ENCODE measurements around the gene PRKAA2. TPM values are rescaled to one million over a fixed set of nuclear protein-coding genes. Genes with fewer than 3 reads are reported as not detected.

The PRKAA2 gene
- total RNA-seq, 6 experiments from 2014 or later, result 0.37 to 3.2 (median 1.2) TPM

GRCh38 chr1:56631901-56632300 is 13.2 kb upstream of the PRKAA2 start:
- Histone ChIP-seq H3K27me3 (no peaks in the 10 kb centered on the region), H3K4me3 (no peak overlapping the region), H3K27ac (no peak overlapping the region), H3K36me3 (no peaks in the 10 kb centered on the region), H3K4me1 (no peaks in the 10 kb centered on the region), H3K9me3 (no peaks in the 10 kb centered on the region)
- intact Hi-C loops (cut with DNase I), result no loop called here
- DNase-seq, result no peak
- TF ChIP-seq POLR2A (IDR thresholded peaks at IDR 0.05) (no peak), CTCF (IDR thresholded peaks at IDR 0.05) (no peak)
- WGBS (ENCODE audit: insufficient coverage, low coverage, low lambda C conversion rate, missing lambda C conversion rate), result 80% methylated on average over 2 of the region's 2 CpGs
- no peak for ATAC-seq

GRCh38 chr1:56634981-56635380 is 10.1 kb upstream of the PRKAA2 start:
- intact Hi-C loops (cut with DNase I), result no loop called here
- Histone ChIP-seq H3K4me1 (peaks cover 0 to 5% (median 0%) of the 10 kb centered on the region in 4 donors), H3K27ac (no peak overlapping the region), H3K27me3 (no peaks in the 10 kb centered on the region), H3K4me3 (no peak overlapping the region), H3K36me3 (no peaks in the 10 kb centered on the region), H3K9me3 (no peaks in the 10 kb centered on the region)
- DNase-seq (no peak), ATAC-seq (no peak)
- TF ChIP-seq POLR2A (IDR thresholded peaks at IDR 0.05) (no peak), CTCF (IDR thresholded peaks at IDR 0.05) (no peak)
- 96% methylated on average over 3 of the region's 3 CpGs for WGBS (ENCODE audit: insufficient coverage, low coverage, low lambda C conversion rate, missing lambda C conversion rate)

GRCh38 chr1:56638248-56638647 is 6.9 kb upstream of the PRKAA2 start:
- Histone ChIP-seq H3K36me3 (no peaks in the 10 kb centered on the region), H3K9me3 (no peaks in the 10 kb centered on the region), H3K27ac (no peak overlapping the region), H3K4me1 (peaks cover 0 to 5% (median 0%) of the 10 kb centered on the region in 4 donors), H3K4me3 (no peak overlapping the region), H3K27me3 (no peaks in the 10 kb centered on the region)
- WGBS (ENCODE audit: insufficient coverage, low coverage, low lambda C conversion rate, missing lambda C conversion rate), result 43% methylated on average over 1 of the region's 1 CpG
- intact Hi-C loops (cut with DNase I), result no loop called here
- TF ChIP-seq POLR2A (IDR thresholded peaks at IDR 0.05) (no peak), CTCF (IDR thresholded peaks at IDR 0.05) (no peak)
- DNase-seq (no peak), ATAC-seq (no peak)

- TF ChIP-seq CTCF (IDR thresholded peaks at IDR 0.05), result no peak
- no peak for TF ChIP-seq POLR2A (IDR thresholded peaks at IDR 0.05)
- no peak overlapping the region for H3K4me3 ChIP-seq
- H3K36me3 ChIP-seq, result no peaks in the 10 kb centered on the region
- H3K4me1 ChIP-seq, result peaks cover 0 to 9% (median 0%) of the 10 kb centered on the region in 4 donors
- no peak overlapping the region for H3K27ac ChIP-seq
- ATAC-seq, result peak in 2 of 4 donors; percentile 22 to 55
- WGBS (ENCODE audit: insufficient coverage, low coverage, low lambda C conversion rate, missing lambda C conversion rate), result 9% methylated on average over 2 of the region's 2 CpGs
- intact Hi-C loops (cut with DNase I), result no loop called here
- no peak for DNase-seq
- no peaks in the 10 kb centered on the region for H3K9me3 ChIP-seq
- no peaks in the 10 kb centered on the region for H3K27me3 ChIP-seq
Observed at GRCh38 chr1:56639211-56639610, 5.9 kb upstream of the PRKAA2 start.

- no peak overlapping the region for H3K27ac ChIP-seq
Observed at GRCh38 chr1:56643661-56644060, 1.5 kb upstream of the PRKAA2 start.

More at GRCh38 chr1:56643661-56644060, 1.5 kb upstream of the PRKAA2 start:
- peaks cover 0 to 13% (median 0%) of the 10 kb centered on the region in 4 donors for H3K4me1 ChIP-seq
- H3K36me3 ChIP-seq, result no peaks in the 10 kb centered on the region
- H3K9me3 ChIP-seq, result no peaks in the 10 kb centered on the region
- ATAC-seq (no peak), DNase-seq (no peak)
- no peak for TF ChIP-seq CTCF (IDR thresholded peaks at IDR 0.05)
- no peak for TF ChIP-seq POLR2A (IDR thresholded peaks at IDR 0.05)
- H3K4me3 ChIP-seq, result no peak overlapping the region
- no peaks in the 10 kb centered on the region for H3K27me3 ChIP-seq
- intact Hi-C loops (cut with DNase I), result no loop called here
